Fibroblast of the aortic adventitia (primary cell): ENCODE measurements around the gene TNXB. TPM values are rescaled to one million over a fixed set of nuclear protein-coding genes. Genes with fewer than 3 reads are reported as not detected.
A peak's percentile ranks its signal among the peaks of the same experiment; 100 is the strongest.

Experiments used
- DNase-seq: peaks from one replicate; pipeline ENCODE4 v3.0.0-alpha.2; 2010; ENCODE audit warnings: low read depth
- H3K4me3 ChIP-seq: 2 replicates; pipeline ENCODE4 v1.5.1; 2011; ENCODE audit warnings: low read depth, mild to moderate bottlenecking, control low read depth, low read length, moderate library complexity
- total RNA-seq: library from RNA; depleted of rRNA; stranded (reverse); fragments of >200 nt; gene quantifications from 2 replicates; pipeline ENCODE4 v1.2.3, GENCODE V29; 2012; ENCODE audit warnings: low replicate concordance
- TF ChIP-seq, protein P1 (sequence below): IDR thresholded peaks from 2 replicates; pipeline ENCODE4 v1.5.1; 2011; ENCODE audit warnings: mild to moderate bottlenecking, low read length, control low read depth, inconsistent platforms; ENCODE audit not compliant: insufficient read depth

TNXB gene
- total RNA-seq, 1 donor = 54.0 TPM

DNA sequence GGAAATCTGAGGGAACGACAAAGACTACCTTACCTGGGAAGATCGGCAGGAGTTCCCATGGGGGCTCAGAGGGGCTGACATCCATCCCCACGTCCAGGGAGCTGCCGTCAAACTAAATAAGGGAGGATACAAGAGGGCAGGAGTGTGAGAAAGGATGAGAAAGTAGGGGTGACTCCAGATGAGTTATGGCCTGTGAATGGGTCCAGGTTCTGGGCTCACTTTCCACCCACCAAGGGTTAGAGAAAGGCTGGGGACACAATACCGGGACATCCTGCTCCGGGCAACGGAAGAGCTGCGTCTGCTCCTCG lies 18.2 kb upstream of the TNXB start:
- peak overlapping the region; percentile 99 for H3K4me3 ChIP-seq
- no peak for DNase-seq
- TF ChIP-seq, protein P1, sequence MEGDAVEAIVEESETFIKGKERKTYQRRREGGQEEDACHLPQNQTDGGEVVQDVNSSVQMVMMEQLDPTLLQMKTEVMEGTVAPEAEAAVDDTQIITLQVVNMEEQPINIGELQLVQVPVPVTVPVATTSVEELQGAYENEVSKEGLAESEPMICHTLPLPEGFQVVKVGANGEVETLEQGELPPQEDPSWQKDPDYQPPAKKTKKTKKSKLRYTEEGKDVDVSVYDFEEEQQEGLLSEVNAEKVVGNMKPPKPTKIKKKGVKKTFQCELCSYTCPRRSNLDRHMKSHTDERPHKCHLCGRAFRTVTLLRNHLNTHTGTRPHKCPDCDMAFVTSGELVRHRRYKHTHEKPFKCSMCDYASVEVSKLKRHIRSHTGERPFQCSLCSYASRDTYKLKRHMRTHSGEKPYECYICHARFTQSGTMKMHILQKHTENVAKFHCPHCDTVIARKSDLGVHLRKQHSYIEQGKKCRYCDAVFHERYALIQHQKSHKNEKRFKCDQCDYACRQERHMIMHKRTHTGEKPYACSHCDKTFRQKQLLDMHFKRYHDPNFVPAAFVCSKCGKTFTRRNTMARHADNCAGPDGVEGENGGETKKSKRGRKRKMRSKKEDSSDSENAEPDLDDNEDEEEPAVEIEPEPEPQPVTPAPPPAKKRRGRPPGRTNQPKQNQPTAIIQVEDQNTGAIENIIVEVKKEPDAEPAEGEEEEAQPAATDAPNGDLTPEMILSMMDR = no peak

DNA sequence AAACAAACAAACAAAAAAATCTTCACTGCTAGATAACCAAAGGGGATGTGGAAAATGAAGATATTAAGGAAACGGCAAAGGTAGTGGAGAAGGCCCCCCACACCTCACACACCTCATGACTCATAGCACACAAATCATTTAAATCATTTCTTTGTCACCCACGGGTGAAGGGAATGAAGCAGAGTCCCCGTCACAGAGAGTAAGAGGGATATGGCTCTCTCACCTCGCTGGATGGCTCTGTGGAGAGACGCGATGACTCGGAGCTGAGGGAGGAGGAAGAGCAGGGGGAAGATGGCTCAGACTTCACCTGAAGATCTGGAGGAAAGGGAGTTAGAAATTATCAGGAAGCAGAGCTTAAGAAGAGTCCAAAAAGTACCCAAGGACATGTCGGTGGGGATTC lies 17.7 kb upstream of the TNXB start:
- TF ChIP-seq, protein P1 = no peak
- DNase-seq = no peak
- H3K4me3 ChIP-seq = peak overlapping the region; percentile 99

DNA sequence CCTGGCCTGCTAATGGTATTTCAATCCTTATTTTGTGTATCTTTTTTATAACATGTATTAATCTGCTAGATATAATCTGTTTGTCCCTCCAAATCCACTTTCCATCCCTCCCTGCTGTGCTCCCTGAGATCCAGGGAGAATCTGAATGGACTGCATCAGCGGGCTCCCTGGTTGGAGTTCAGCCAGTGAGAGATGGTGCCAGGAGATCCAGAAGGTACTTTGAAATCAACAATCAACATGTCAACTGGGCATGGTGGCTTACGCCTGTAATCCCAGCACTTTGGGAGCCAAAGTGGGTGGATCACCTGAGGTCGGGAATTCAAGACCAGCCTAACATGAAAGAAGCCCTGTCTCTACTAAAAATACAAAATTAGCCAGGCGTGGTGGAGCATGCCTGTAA lies 14.5 kb upstream of the TNXB start:
- TF ChIP-seq, protein P1 = no peak
- no peak for DNase-seq
- H3K4me3 ChIP-seq = no peak overlapping the region

DNA sequence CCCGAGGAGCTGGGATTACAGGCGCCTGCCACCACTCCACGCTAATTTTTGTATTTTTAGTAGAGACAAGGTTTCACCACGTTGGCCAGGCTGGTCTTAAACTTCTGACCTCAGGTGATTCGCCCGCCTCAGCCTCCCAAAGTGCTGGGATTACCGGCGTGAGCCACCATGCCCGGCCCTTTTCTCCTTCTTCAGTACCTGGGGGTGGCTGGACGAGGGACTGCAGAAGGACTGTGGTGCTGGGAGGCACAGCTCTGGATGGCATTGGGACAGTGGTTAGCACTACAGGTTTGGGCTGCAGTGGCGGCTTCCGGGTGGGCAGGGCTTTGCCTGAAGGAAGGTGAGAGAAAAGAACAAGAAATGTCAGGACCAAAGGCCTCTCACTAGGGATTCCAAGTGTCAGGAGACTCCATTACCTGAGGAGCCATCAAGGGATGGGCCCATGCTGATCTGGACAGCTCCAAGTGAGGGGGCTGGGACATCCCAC lies 11.5 kb upstream of the TNXB start:
- TF ChIP-seq, protein P1 = no peak
- no peak for DNase-seq
- H3K4me3 ChIP-seq = no peak overlapping the region

DNA sequence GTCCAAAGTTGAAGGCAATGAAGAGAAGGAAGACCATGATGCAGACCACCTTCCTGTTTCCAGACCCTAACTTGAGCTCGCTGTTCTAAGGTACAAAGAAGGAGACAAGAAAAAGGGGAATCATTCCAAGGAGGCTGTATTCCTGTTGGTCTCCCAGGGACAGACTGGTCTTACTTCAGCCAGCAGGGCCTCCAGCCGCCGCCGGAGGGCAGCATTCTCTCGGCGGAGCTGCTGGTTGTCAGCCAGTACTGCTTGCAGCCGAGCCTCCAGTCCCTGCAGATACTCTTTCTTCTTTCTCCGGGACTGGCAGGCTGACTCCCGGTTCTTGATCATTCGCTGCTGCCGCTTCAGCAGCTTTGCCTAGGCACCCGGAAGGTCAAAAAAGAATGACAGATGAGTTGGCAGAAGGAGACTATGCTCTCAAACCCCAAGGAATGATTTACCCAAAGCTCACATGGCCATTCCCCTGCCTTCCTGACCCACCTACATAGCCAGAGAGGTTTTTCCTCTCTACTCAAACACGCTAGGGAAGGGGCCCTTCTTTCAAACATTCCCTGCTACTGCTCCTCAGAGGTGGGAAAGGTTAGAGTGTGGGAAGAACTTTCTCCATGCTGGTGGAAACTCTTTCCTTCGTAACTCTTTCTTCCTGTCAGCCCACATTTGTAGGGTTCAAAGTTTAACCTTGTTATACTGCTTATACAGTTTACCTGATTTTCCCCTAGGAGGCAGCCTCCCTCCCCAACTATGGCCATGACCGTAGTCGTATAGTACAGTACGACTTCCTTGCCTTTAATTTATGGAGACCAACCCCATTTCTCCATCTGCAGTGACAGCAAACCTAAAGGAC lies 9.9 kb upstream of the TNXB start:
- DNase-seq = peak; percentile 88
- TF ChIP-seq, protein P1 = peak; percentile 94
- no peak overlapping the region for H3K4me3 ChIP-seq

DNA sequence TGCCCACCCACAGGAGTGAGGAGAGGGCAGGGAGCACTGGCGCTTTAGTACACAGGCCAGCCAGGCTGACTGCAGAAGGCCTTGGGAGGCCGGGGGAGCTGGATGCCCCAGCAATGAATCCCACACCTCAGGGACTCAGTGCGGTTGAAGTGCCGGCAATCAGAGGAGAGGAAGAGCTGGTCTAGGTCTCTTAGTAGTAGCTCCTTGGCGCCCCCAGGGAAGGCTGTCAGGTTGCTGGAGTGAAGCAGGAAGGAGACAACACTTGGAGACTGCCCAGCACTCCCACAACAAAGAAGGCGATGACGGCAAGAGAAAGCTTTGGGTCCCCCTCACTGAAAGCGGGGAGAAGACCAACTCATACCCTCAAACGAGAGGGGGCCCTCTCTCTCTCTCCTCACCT lies 8.3 kb upstream of the TNXB start:
- TF ChIP-seq, protein P1 = no peak
- DNase-seq = no peak
- no peak overlapping the region for H3K4me3 ChIP-seq
